ENCODE results near the gene NUMA1. TPM values are rescaled to one million over a fixed set of nuclear protein-coding genes. Genes with fewer than 3 reads are reported as not detected.
A peak's percentile ranks its signal among the peaks of the same experiment; 100 is the strongest.

The NUMA1 gene
- total RNA-seq, 4 donors from 2014 or later: 345 to 650 (median 380) TPM

DNA sequence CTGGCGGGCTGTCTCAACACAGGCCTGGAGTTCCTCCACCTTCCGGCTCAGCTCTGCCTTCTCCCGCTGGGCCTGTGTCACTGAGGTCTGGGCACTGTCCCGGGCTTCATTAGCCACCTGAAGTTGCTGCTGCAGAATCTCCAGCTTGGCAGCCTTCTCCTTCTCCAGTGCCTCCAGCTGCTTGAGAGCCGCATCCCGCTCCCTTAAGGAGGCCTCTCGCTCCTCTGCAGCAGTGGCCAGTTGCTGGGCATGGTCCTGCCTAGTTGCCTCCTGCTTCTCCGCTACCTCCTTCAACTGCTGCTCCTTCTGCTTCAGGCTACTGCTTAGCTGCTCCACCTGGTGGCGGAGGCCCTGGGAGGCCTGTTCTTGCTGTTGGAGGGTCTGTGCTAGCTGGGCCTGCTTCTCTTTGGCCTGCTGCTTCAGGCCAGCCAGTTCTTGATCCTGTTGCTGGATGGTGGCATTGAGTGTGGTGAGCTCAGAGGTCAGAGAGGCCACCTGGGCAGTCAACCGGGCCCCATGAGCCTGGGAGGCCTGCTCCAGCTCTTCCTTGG lies 64.8 kb downstream of the NUMA1 start:
- no peak overlapping the region for H3K27ac ChIP-seq
- H3K27me3 ChIP-seq: no peaks in the 10 kb centered on the region
- TF ChIP-seq POLR2A (IDR thresholded peaks at IDR 0.05) (no peak), CTCF (IDR thresholded peaks at IDR 0.05) (no peak), EP300 (IDR thresholded peaks at IDR 0.05) (no peak)
- no peak for DNase-seq (ENCODE audit: low spot score in 2 of 2)
- WGBS, 2 donors: 79 to 88% methylated on average over 10 of the region's 10 CpGs
- peaks cover 32 to 100% (median 80%) of the 10 kb centered on the region in 3 donors for H3K36me3 ChIP-seq
- no peak overlapping the region for H3K4me3 ChIP-seq
- no peaks in the 10 kb centered on the region for H3K9me3 ChIP-seq
- H3K4me1 ChIP-seq: peaks cover 0 to 48% (median 4%) of the 10 kb centered on the region in 4 donors

DNA sequence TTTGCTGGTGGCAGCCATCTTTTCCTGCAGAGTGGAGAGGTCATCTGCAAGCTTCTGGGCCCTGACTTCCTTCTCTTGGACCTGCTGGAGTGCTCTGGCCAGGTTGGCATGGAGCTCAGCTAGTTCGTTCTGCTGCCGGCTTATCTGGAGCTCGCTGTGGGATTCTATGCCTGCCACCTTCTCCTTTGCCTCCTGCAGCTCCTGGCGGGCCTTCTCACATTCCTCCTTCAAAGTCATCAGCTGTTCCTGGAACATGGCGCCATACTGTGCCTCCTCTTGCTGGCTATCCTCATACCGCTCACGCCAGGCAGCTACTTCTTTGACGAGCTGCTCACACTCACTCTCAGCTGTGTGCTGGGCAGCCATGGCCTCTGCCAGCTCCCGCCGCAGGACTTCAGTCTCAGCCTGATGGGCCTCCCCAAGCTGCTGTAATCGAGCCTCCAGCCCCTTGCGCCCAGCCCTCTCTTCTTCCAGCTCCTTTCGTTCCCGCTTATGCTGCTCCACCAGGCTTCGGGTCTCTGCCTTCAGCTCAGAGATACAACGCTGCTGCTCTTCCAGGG lies 65.5 kb downstream of the NUMA1 start:
- TF ChIP-seq CTCF (IDR thresholded peaks at IDR 0.05): no peak
- TF ChIP-seq EP300 (IDR thresholded peaks at IDR 0.05): no peak
- TF ChIP-seq POLR2A (IDR thresholded peaks at IDR 0.05): no peak
- Histone ChIP-seq H3K36me3 (peaks cover 35 to 100% (median 80%) of the 10 kb centered on the region in 3 donors), H3K27ac (no peak overlapping the region), H3K4me3 (no peak overlapping the region), H3K9me3 (no peaks in the 10 kb centered on the region), H3K4me1 (peaks cover 0 to 48% (median 4%) of the 10 kb centered on the region in 4 donors), H3K27me3 (no peaks in the 10 kb centered on the region)
- no peak for DNase-seq (ENCODE audit: low spot score in 2 of 2)
- 92 to 93% methylated on average over 16 of the region's 16 CpGs for WGBS, 2 donors

- no peak for TF ChIP-seq CTCF (IDR thresholded peaks at IDR 0.05)
- TF ChIP-seq EP300 (IDR thresholded peaks at IDR 0.05): no peak
- TF ChIP-seq POLR2A (IDR thresholded peaks at IDR 0.05): no peak
- DNase-seq (ENCODE audit: low spot score in 2 of 2): no peak
- H3K9me3 ChIP-seq: no peaks in the 10 kb centered on the region
- peak overlapping the region in 1 of 4 donors; percentile 22 for H3K27ac ChIP-seq
- WGBS, 2 donors: 78 to 83% methylated on average over 38 of the region's 38 CpGs
- H3K4me3 ChIP-seq: no peak overlapping the region
- H3K36me3 ChIP-seq: peaks cover 34 to 100% (median 79%) of the 10 kb centered on the region in 3 donors
- peaks cover 0 to 48% (median 4%) of the 10 kb centered on the region in 4 donors for H3K4me1 ChIP-seq
- H3K27me3 ChIP-seq: no peaks in the 10 kb centered on the region
Observed at GRCh38 chr11:72013765-72014711, 66.3 kb downstream of the NUMA1 start.

DNA sequence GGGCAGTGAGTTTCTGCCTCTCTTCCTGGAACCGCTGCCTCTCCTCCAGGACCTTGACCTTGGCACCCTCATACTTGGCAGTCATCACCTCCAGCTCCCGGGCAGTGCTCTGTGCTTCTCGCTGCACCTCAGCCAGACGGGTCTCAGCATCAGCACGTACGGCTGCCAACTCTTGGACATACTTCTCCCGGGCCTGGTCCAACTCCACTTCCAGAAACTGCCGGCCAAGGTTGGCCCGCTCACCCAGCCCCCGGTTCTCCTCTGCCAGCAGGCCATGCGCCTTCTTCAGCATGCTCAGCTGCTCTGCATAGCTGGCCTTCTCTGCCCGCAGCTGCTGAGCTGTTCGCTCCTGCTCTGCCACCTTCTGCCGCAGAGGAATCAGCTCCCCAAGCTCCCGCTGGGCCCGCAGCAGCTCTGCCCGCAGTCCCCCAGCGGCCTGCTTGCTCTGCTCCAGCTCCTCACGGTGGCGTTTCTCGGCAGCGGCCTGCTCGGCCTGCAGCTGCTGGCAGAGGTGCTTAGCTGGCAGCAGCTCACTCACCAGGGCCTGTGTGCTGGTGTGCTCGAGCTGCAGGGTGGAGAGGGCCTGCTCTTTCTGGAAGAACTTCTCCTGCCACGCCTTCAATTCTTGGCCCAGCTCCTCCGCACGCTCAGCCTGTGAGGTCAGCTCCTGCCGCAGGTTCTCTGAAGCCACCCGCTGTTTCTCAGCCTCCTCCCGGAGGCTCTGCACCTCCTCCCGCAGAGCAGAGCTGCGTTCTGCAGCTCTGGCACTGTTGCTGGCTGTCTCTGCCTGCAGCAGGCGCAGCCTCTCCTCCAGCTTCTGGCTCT lies 67.2 kb downstream of the NUMA1 start:
- 69 to 75% methylated on average over 32 to 33 of the region's 33 CpGs for WGBS, 2 donors
- peaks cover 0 to 48% (median 4%) of the 10 kb centered on the region in 4 donors for H3K4me1 ChIP-seq
- H3K9me3 ChIP-seq: no peaks in the 10 kb centered on the region
- H3K27me3 ChIP-seq: no peaks in the 10 kb centered on the region
- H3K27ac ChIP-seq: peak overlapping the region in 1 of 4 donors; percentile 22
- TF ChIP-seq EP300 (IDR thresholded peaks at IDR 0.05) (peak in 1 of 2 donors; percentile 27), POLR2A (IDR thresholded peaks at IDR 0.05) (no peak)
- peak; percentile 52 to 60 for DNase-seq (ENCODE audit: low spot score in 2 of 2)
- no peak overlapping the region for H3K4me3 ChIP-seq
- H3K36me3 ChIP-seq: peaks cover 33 to 100% (median 71%) of the 10 kb centered on the region in 3 donors

DNA sequence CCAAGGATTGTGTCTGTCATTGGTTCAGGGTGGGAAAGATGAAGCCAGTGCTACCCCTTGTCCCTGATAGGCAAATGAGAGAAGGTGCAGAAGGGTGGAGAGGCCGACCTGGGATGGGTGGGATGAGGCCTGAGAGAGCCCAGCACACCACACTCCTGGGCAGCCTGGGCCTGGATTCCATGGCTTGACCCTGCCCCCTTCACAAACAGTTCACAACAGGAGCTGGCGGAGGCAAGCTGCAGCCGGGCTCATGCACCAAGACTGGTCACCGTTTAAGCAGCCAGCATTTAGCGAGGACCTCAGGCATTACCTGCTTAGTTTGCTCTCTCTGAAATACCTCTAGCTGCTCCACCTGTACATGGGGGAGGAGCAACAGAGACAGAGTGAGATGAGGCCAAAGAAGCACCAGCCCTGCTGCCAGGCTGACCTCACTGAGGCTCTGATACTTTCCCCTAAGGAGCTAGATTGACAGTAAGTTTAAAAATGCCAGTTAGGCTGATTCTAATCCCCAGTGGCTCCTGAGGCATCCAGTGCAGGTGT lies 68.2 kb downstream of the NUMA1 start:
- peaks cover 0 to 48% (median 4%) of the 10 kb centered on the region in 4 donors for H3K4me1 ChIP-seq
- no peak overlapping the region for H3K4me3 ChIP-seq
- H3K27ac ChIP-seq: peak overlapping the region in 2 of 4 donors; percentile 16 to 24
- no peaks in the 10 kb centered on the region for H3K9me3 ChIP-seq
- no peaks in the 10 kb centered on the region for H3K27me3 ChIP-seq
- 83 to 84% methylated on average over 5 of the region's 5 CpGs for WGBS, 2 donors
- H3K36me3 ChIP-seq: peaks cover 33 to 100% (median 70%) of the 10 kb centered on the region in 3 donors
- DNase-seq (ENCODE audit: low spot score in 2 of 2): no peak
- no peak for TF ChIP-seq CTCF (IDR thresholded peaks at IDR 0.05)
- no peak for TF ChIP-seq POLR2A (IDR thresholded peaks at IDR 0.05)
- TF ChIP-seq EP300 (IDR thresholded peaks at IDR 0.05): no peak

Measured in tibial nerve (tissue), 4 donors.